ENCODE data around the gene STPG3. TPM values are rescaled to one million over a fixed set of nuclear protein-coding genes. Genes with fewer than 3 reads are reported as not detected.
A peak's percentile ranks its signal among the peaks of the same experiment; 100 is the strongest.

The STPG3 gene
- total and polyA plus RNA-seq, 2 of the 13 experiments (the other 11 are each of a cell fraction or from before 2014, with no cell fraction given): not detected

DNA sequence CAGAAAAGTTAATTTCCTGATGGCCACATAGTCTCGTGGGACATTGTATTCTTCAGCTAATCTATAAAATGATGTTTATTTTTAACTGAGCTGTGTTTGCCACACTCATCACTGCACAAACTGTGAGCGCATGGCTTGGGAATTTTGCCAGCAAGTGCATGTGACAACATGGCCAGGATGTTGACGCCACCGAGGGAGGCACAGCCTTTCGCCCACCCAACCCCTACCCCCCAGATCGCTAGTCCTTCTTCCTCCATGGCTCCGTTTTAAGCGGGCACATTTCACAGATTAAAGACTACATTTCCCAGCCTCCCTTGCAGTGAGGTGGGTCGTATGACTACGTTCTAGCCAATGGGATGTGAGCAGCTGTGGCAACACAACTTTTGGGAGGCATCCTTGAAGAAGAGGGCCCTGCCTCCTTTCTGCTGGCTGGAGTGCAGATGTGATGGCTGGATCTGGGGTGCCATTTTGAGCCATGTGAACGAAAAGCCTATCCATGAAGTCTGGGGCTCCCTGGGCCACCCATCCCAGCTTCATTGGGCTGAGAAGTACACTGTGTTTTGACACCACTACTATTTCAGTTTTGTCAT is 43.1 kb downstream of the STPG3 start:
- Histone ChIP-seq H3K36me3 (replicated peaks in 1 of 2; ENCODE audit: control insufficient read depth in 1 of 2, insufficient read depth in 2 of 2, low read length in 2 of 2) (no peaks in the 10 kb centered on the region), H3K4me1 (ENCODE audit: insufficient read depth, low read length) (peaks cover 62% of the 10 kb centered on the region), H3K4me3 (replicated peaks in 1 of 3; ENCODE audit: insufficient read depth in 1 of 3, low read depth in 2 of 3, low read length in 3 of 3) (peak overlapping the region; percentile 47 to 67 (median 55)), H3K27ac (ENCODE audit: extremely low read length, insufficient read depth, low read length) (no peak overlapping the region), H2AFZ (ENCODE audit: low read length) (peak overlapping the region; percentile 33), H3K79me2 (ENCODE audit: insufficient read depth, low read length) (no peaks in the 10 kb centered on the region), H4K20me1 (ENCODE audit: insufficient read depth, low read length) (no peaks in the 10 kb centered on the region), H3K4me2 (ENCODE audit: low read depth, low read length) (peak overlapping the region; percentile 80), H3K27me3 (ENCODE audit: control insufficient read depth in 1 of 2, insufficient read depth in 2 of 2, low read length in 2 of 2) (peaks cover 4 to 27% of the 10 kb centered on the region in 2 experiments; a peak in 4 of 5 replicates), H3K9me3 (ENCODE audit: low read length) (no peaks in the 10 kb centered on the region), H3K9ac (ENCODE audit: insufficient read depth, low read depth, low read length) (peak overlapping the region; percentile 44)
- FAIRE-seq: peak; percentile 76
- DNase-seq (ENCODE audit: low spot score): peak; percentile 80
- ChIA-PET CTCF (ENCODE audit: low intra/inter-chr PET ratio, low total read pairs) (no interaction called here), POLR2A (interaction anchor here (1.0 to 1.5 kb wide), 4 partner anchors 8 to 54 kb away, joined by 3 to 11 read pairs (median 5); partner anchors contain the start of genes NRARP, TOR4A and TUBB4B)
- in situ Hi-C loops (cut with HindIII; ENCODE audit: extremely low pct_ligation_motif_present, low pct_unique_long_range_greater_than_20kb) (loop anchor here (5.0 kb wide), 1 partner anchor 113 kb away; no protein-coding TSS in a partner anchor), intact Hi-C loops (cut with micrococcal nuclease; ENCODE audit: unreplicated experiment) (no loop called here)
- WGBS (ENCODE audit: low lambda C conversion rate): 3% methylated on average over 11 of the region's 11 CpGs
- ATAC-seq: peak; percentile 70
- no TSS peak for BruUV-seq (replicated peaks)
- no peak for TF ChIP-seq FOXP1 (IDR thresholded peaks at IDR 0.05)
- no peak for TF ChIP-seq FOXP1 (CRISPR knock-in tag; IDR thresholded peaks at IDR 0.05)
- TF ChIP-seq ZNF776 (CRISPR knock-in tag; IDR thresholded peaks at IDR 0.05): no peak
- no peak for TF ChIP-seq PHB2 (IDR thresholded peaks at IDR 0.05; ENCODE audit: partially characterized antibody)
- TF ChIP-seq MED1 (CRISPR knock-in tag; IDR thresholded peaks at IDR 0.05): no peak
- peak; percentile 52; the same call in 1 of the 2 replicates for TF ChIP-seq SALL1 (CRISPR knock-in tag; IDR thresholded peaks at IDR 0.05)
- 0 out of 2 replicates have a peak, but pooled peaks have one; percentile 16 for TF ChIP-seq ZNF792 (CRISPR knock-in tag; IDR thresholded peaks at IDR 0.05)
- no peak for TF ChIP-seq ZFP82 (CRISPR knock-in tag; IDR thresholded peaks at IDR 0.05; ENCODE audit: borderline replicate concordance)
- no peak for TF ChIP-seq SP140L (CRISPR knock-in tag; IDR thresholded peaks at IDR 0.05; ENCODE audit: borderline replicate concordance)
- TF ChIP-seq ZNF44 (CRISPR knock-in tag; IDR thresholded peaks at IDR 0.05): 0 out of 2 replicates have a peak, but pooled peaks have one; percentile 68
- TF ChIP-seq ZNF619 (CRISPR knock-in tag; IDR thresholded peaks at IDR 0.05): 0 out of 2 replicates have a peak, but pooled peaks have one; percentile 59
- TF ChIP-seq KAT8 (CRISPR knock-in tag; IDR thresholded peaks at IDR 0.05): peak; percentile 42; the same call in 1 of the 2 replicates
- TF ChIP-seq, protein P1, sequence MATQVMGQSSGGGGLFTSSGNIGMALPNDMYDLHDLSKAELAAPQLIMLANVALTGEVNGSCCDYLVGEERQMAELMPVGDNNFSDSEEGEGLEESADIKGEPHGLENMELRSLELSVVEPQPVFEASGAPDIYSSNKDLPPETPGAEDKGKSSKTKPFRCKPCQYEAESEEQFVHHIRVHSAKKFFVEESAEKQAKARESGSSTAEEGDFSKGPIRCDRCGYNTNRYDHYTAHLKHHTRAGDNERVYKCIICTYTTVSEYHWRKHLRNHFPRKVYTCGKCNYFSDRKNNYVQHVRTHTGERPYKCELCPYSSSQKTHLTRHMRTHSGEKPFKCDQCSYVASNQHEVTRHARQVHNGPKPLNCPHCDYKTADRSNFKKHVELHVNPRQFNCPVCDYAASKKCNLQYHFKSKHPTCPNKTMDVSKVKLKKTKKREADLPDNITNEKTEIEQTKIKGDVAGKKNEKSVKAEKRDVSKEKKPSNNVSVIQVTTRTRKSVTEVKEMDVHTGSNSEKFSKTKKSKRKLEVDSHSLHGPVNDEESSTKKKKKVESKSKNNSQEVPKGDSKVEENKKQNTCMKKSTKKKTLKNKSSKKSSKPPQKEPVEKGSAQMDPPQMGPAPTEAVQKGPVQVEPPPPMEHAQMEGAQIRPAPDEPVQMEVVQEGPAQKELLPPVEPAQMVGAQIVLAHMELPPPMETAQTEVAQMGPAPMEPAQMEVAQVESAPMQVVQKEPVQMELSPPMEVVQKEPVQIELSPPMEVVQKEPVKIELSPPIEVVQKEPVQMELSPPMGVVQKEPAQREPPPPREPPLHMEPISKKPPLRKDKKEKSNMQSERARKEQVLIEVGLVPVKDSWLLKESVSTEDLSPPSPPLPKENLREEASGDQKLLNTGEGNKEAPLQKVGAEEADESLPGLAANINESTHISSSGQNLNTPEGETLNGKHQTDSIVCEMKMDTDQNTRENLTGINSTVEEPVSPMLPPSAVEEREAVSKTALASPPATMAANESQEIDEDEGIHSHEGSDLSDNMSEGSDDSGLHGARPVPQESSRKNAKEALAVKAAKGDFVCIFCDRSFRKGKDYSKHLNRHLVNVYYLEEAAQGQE (IDR thresholded peaks at IDR 0.05; ENCODE audit: borderline replicate concordance in 1 of 2, low read depth in 1 of 2, low read length in 2 of 2): no peak; a peak in 1 of 4 replicates
- TF ChIP-seq ZNF576 (CRISPR knock-in tag; IDR thresholded peaks at IDR 0.05): no peak
- TF ChIP-seq ZBTB38 (CRISPR knock-in tag; IDR thresholded peaks at IDR 0.05): no peak
- peak; percentile 99 for TF ChIP-seq ZNF280D (CRISPR knock-in tag; IDR thresholded peaks at IDR 0.05)

All from HepG2 (cell line).